ENCODE measurements around the gene ZNF723. TPM values are rescaled to one million over a fixed set of nuclear protein-coding genes. Genes with fewer than 3 reads are reported as not detected.
"Not testable (repeated sequence)": the region's sequence is repeated elsewhere in the genome, so short reads cannot be mapped to it uniquely, and the experiment has no call there.

The ZNF723 gene
- polyA plus RNA-seq, 1 experiment = not detected

GRCh38 chr19:22807061-22807835 is 24.8 kb upstream of the ZNF723 start:
- no peaks in the 10 kb centered on the region for H3K27me3 ChIP-seq (ENCODE audit: control insufficient read depth, insufficient read depth, low read length)
- no peak for TF ChIP-seq CTCF (IDR thresholded peaks at IDR 0.05; ENCODE audit: low read depth, low read length)
- no peak overlapping the region for H3K27ac ChIP-seq (ENCODE audit: low read depth, low read length)
- DNase-seq (ENCODE audit: low read depth, low spot score) = no peak
- H3K4me3 ChIP-seq (ENCODE audit: low read depth, low read length) = no peak overlapping the region
- ChIA-PET CTCF (no interaction called here), POLR2A (no interaction called here)
- H3K9me3 ChIP-seq (ENCODE audit: control insufficient read depth, insufficient read depth, low read length) = peaks cover 53% of the 10 kb centered on the region

GRCh38 chr19:22814124-22814523 is 18.0 kb upstream of the ZNF723 start:
- Histone ChIP-seq H3K4me3 (ENCODE audit: low read depth, low read length) (no peak overlapping the region), H3K9me3 (ENCODE audit: control insufficient read depth, insufficient read depth, low read length) (peaks cover 37% of the 10 kb centered on the region), H3K27me3 (ENCODE audit: control insufficient read depth, insufficient read depth, low read length) (no peaks in the 10 kb centered on the region), H3K27ac (ENCODE audit: low read depth, low read length) (no peak overlapping the region)
- no peak for TF ChIP-seq CTCF (IDR thresholded peaks at IDR 0.05; ENCODE audit: low read depth, low read length)
- POLR2A ChIA-PET = no interaction called here
- CTCF ChIA-PET = no interaction called here
- no peak for DNase-seq (ENCODE audit: low read depth, low spot score)

GRCh38 chr19:22831211-22831610 is 880 bp upstream of the ZNF723 start:
- DNase-seq (ENCODE audit: low read depth, low spot score) = no peak
- Histone ChIP-seq H3K9me3 (ENCODE audit: control insufficient read depth, insufficient read depth, low read length) (peaks cover 50% of the 10 kb centered on the region), H3K27me3 (ENCODE audit: control insufficient read depth, insufficient read depth, low read length) (no peaks in the 10 kb centered on the region), H3K27ac (ENCODE audit: low read depth, low read length) (no peak overlapping the region), H3K4me3 (ENCODE audit: low read depth, low read length) (no peak overlapping the region)
- no peak for TF ChIP-seq CTCF (IDR thresholded peaks at IDR 0.05; ENCODE audit: low read depth, low read length)
- POLR2A ChIA-PET = no interaction called here
- CTCF ChIA-PET = no interaction called here

- POLR2A ChIA-PET = not testable (repeated sequence)
These were observed 25.7 kb downstream of the ZNF723 start for GRCh38 chr19:22857713-22858320.

GRCh38 chr19:22882797-22883196 is 50.7 kb downstream of the ZNF723 start:
- POLR2A ChIA-PET = no interaction called here
- Histone ChIP-seq H3K4me3 (ENCODE audit: low read depth, low read length) (no peak overlapping the region), H3K27me3 (ENCODE audit: control insufficient read depth, insufficient read depth, low read length) (no peaks in the 10 kb centered on the region), H3K9me3 (ENCODE audit: control insufficient read depth, insufficient read depth, low read length) (peaks cover 23% of the 10 kb centered on the region), H3K27ac (ENCODE audit: low read depth, low read length) (no peak overlapping the region)
- CTCF ChIA-PET = no interaction called here
- no peak for DNase-seq (ENCODE audit: low read depth, low spot score)
- no peak for TF ChIP-seq CTCF (IDR thresholded peaks at IDR 0.05; ENCODE audit: low read depth, low read length)

More at GRCh38 chr19:22857713-22858320, 25.7 kb downstream of the ZNF723 start:
- H3K4me3 ChIP-seq (ENCODE audit: low read depth, low read length); H3K27ac ChIP-seq (ENCODE audit: low read depth, low read length); DNase-seq (ENCODE audit: low read depth, low spot score); CTCF ChIA-PET; H3K27me3 ChIP-seq (ENCODE audit: control insufficient read depth, insufficient read depth, low read length): not testable (repeated sequence)
- H3K9me3 ChIP-seq (ENCODE audit: control insufficient read depth, insufficient read depth, low read length) = peaks cover 40% of the 10 kb centered on the region
